GM13976 (cell line): Measurements from ENCODE around the gene NTM.

Source experiments
- DNase-seq: peaks from one replicate; pipeline ENCODE4 v3.0.0; 2012; ENCODE audit warnings: low spot score
- in situ Hi-C: fragments of 300-500 bp; cut with MboI; formaldehyde crosslinking; loops from one replicate; pipeline ENCODE4 v1.12.0; 2022; ENCODE audit warnings: low sequenced_read_pairs, mixed read lengths, inconsistent platforms; ENCODE audit not compliant: unreplicated experiment
- TF ChIP-seq, protein P1 (sequence below): IDR thresholded peaks from 2 replicates; pipeline ENCODE4 v1.5.1; 2012; ENCODE audit warnings: borderline replicate concordance, mild to moderate bottlenecking; ENCODE audit not compliant: insufficient read depth; ENCODE audit errors: extremely low read depth, missing control alignments, control extremely low read depth

The NTM gene

GRCh38 chr11:131739243-131739882 lies 368.9 kb downstream of the NTM start:
- in situ Hi-C loops, result no loop called here
- no peak for DNase-seq

DNA sequence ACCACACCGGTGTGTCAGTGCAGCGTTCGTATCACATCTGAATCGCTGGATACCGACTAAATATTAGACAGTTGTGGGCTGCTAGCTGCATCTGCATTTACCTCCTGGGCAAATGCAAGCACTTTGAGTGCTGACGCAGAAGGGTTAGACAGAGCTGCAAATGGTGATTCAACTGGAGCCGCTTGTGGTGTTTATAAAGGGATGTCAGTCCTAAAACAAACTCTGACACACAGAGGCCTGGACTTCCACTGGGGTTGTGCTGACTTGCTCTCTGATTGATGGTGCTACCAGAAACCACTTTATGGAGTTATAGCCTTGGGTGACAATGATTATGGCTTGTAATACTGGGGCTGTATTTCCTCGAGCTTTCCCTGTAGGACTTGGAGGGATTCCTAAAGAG lies 374.4 kb downstream of the NTM start:
- TF ChIP-seq, protein P1, sequence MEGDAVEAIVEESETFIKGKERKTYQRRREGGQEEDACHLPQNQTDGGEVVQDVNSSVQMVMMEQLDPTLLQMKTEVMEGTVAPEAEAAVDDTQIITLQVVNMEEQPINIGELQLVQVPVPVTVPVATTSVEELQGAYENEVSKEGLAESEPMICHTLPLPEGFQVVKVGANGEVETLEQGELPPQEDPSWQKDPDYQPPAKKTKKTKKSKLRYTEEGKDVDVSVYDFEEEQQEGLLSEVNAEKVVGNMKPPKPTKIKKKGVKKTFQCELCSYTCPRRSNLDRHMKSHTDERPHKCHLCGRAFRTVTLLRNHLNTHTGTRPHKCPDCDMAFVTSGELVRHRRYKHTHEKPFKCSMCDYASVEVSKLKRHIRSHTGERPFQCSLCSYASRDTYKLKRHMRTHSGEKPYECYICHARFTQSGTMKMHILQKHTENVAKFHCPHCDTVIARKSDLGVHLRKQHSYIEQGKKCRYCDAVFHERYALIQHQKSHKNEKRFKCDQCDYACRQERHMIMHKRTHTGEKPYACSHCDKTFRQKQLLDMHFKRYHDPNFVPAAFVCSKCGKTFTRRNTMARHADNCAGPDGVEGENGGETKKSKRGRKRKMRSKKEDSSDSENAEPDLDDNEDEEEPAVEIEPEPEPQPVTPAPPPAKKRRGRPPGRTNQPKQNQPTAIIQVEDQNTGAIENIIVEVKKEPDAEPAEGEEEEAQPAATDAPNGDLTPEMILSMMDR, result no peak
- no peak for DNase-seq
- in situ Hi-C loops, result no loop called here

More at GRCh38 chr11:131739243-131739882, 368.9 kb downstream of the NTM start:
- TF ChIP-seq, protein P1, result no peak

DNA sequence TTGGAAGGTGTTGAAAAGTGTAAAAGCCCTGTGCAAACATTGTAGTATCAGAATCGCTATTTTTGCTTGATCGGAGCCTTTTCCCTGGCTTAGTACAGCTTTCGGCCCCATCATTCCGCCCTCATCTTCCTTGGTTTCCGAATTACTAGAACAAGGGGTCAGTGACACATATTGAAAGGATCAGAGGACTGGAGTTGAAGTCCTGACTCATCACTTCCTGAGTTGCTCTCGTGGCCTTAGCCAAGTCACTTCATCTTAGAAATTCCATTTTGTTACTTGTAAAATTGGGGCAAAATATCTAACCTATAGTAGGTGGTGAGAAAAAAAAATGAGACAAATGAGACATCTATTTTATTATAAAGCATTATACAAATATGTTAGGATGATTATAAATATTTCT lies 375.0 kb downstream of the NTM start:
- no peak for DNase-seq
- TF ChIP-seq, protein P1, result no peak
- in situ Hi-C loops, result no loop called here

DNA sequence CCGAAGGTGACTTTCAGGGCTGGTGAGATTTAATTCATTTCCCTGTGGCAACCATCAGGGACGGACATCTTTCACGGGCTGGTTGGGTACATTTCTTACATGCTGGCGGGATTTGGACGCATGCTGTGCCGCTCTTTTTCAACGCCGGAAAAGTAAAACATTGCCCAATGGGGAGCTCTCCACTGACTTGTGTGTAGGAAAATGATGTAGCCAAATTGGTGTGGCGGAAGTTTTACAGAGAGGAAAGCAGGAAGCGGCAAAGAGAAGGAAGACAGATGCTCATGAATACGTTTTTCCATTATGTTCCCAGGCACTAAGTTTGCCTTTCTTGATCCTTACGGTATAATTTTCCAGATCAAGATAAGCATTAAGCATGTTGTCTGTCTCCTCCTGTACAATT lies 375.8 kb downstream of the NTM start:
- DNase-seq, result no peak
- in situ Hi-C loops, result no loop called here
- TF ChIP-seq, protein P1, result no peak

DNA sequence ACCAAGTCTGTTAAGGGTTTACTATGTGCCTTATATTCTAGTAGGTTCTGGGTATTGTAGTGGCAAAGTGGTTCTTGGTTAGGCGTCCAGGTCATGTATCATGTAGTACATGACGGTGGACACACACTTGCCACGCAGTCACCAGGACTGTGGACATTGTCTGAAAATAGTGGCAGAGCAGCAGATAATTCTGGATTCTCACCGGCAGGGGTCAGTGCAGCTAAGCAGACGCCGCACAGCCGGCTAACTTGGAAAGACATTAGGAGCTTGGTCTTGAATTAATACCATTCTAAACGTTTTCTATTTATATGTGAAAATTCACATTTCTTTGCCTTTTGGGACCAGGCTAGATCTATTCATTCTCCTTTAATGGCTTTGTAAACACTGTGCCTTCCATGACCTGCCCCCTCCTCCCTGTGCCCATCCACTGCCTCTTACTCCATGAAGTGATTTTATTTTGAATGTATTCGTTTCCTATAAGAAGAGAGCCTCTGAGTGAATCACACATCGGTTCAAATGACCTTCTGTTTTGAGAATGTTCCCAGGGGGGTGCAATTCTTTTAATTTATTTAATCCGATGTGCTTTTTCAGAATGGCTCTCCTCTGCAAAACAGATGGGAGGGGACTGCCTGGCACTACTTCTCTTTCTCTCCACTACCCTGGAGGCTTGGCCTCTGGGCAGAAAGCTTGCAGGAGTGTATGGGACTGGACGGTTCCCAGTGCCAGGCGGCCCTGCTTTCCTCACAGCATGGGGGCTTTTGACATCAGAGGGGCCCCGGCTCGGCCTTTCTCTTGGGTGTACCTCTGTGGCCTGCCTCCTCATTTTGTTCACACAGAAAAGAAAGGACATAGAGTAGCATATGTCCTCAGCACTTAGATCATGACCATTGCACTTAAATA lies 378.0 kb downstream of the NTM start:
- in situ Hi-C loops, result no loop called here
- peak; percentile 66 for DNase-seq
- TF ChIP-seq, protein P1, result peak; percentile 81

DNA sequence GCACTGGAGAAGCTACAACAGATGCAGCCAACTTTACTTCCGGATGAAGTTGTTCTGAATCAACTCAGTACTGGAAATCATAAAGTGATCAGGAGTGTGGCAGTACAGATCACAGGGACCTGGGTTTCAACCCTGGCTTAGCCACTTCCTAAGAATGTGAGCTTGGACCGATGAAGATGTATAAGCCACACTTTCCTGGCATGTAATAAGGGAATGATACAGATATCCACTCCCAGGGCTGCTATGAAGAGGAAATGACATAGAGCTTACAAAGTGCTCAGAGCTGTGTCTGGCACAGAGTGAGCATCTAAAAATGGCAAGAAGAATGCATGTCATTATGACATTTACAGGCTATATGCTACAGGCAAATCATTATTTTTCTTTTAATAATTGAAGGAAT lies 378.7 kb downstream of the NTM start:
- TF ChIP-seq, protein P1, result no peak
- in situ Hi-C loops, result no loop called here
- DNase-seq, result no peak
